Measurements from ENCODE around the gene LONP2.
"Not testable (repeated sequence)": the region's sequence is repeated elsewhere in the genome, so short reads cannot be mapped to it uniquely, and the experiment has no call there.

The LONP2 gene

DNA sequence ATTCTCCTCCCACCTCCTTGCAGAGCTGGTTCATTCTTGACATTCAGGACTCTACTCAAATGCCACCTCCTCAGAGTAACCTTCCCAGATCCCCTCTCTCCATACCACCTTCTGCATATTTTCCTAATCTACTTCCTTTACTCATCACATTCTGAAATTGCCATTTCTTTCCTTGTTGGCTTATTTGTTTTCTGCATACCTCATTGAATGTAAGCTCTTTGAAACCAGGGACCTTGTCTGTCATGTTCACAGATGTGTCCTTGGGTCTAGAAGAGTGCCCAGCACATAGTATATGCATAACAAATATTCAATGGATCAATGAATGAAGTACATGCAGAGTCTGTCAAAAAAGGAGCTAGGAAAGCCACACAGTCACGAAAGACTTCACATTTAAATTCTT, 7.8 kb upstream of the LONP2 start:
- no peak for DNase-seq (ENCODE audit: low spot score)

DNA sequence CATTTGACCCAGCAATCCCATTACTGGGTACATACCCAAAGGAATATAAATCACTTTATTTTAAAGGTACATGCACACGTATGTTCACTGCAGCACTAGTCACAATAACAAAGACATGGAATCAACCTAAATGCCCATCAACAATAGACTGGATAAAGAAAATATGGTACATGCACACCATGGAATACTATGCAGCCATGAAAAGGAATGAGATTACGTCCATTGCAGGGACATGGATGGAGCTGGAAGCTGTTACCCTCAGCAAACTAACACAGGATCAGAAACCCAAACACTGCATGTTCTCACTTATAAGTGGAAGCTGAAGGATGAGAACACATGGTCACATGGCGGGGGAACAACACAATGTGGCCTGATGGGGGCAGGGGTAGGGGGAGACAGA, 4.0 kb upstream of the LONP2 start:
- not testable (repeated sequence) for DNase-seq (ENCODE audit: low spot score)

DNA sequence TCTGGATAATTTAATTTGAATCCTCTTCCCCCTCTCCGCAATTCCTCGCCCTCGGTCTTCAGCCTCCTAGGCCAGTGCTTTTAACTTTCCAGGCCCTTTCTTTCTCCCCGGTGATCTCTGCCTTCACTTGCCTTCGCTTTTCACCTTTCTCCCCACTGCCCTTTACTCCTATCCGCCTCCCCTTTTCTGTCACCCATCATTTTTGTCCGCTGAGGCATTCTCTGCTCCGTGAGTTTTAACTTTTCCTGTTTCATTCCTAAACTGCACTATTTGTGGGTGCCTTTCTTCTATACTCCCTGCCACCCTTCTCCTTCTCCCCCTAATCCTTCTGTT, 729 bp downstream of the LONP2 start:
- no peak for DNase-seq (ENCODE audit: low spot score)

DNA sequence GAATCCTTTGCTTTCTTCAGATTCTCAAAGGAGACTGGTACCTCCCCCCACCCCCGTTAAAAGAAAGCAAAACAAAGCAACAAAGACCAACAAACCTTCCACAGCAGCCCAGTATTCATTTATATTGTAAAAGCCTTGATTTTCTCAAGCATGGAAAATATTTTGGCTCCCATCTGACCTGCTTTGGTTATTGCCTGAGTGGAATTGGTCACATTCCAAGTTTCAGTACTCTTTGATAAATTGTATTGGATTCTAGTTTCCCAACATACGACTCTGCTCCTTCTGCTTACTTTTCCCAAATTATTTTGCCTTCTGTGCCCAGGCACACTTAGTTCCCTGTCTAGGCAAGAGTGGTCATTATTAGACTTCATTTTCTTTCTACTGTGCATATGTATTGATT, 2.0 kb downstream of the LONP2 start:
- peak; percentile 25 for DNase-seq (ENCODE audit: low spot score)

DNA sequence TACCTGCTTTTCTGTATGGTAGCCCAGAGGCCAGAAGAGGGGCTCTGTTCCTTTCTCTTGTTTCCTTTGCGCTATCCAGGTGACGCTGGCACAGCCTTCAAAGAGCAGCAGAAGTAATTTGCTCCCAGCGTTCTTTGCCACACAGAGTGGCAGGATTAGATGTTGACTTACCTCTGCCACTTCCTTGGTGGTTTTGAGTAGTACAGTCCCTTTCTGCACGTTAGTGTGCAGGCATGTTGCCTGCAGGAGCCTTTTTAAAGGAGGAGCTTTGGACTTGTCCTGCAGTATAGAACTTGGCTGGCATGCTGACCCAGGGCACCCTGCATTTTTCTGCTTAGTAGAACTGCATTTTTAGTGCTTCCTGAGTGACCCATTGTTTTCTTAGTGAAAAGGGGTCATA, 3.2 kb downstream of the LONP2 start, which contains the start of gene ABCC11:
Gene ABCC11 (minus strand): TSS at position 229 of the 400 bp plus-strand sequence. CDS start 15,618 bp downstream, outside the sequence.
- DNase-seq (ENCODE audit: low spot score) = no peak

DNA sequence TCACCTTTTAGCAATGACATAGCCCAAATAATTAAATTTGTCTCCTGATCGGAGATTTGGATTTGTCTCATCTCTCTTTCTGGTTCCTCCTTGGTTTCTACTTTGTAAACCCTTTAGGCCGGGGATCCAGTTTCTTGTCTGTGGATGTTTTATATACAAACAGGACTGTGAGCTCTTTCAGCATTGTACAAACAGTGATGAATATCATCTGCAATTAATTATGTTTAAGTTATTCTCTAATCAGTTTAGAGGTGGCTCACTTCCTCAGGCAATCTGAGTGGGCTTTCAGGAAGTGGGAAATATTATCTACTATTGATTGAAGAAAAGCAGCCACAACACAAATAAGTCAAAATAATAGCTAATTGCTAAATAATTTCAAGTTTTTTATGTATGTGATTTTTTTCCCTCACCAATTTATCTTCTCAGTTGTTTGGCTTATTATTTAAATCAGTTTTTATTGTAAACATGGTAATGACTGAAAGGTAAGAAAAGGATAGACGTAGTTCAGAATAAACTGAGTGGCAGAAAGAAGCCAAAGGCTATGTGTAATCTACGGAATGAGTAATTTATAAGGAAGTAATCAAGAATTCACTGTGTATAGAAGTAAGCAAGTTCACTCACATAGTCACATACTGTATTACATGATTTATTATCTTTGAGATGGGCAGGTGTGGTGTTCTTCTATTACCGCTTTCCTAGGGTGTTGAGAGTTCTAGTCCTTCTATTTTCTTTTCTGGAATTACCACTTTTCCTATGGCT, 6.6 kb downstream of the LONP2 start:
- DNase-seq (ENCODE audit: low spot score) = no peak

DNA sequence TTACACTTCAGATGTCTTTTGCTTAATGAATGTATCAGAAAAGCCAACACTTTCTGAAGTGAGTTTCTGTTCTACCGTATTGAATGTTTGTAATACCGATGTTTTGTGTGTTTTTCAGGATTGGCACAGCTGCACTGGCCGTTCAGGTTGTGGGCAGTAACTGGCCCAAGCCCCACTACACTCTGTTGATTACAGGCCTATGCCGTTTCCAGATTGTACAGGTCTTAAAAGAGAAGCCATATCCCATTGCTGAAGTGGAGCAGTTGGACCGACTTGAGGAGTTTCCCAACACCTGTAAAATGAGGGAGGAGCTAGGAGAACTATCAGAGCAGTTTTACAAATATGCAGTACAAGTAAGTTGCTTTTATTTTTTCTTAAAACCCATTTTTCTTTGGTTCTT, 7.9 kb downstream of the LONP2 start:
- no peak for DNase-seq (ENCODE audit: low spot score)

DNA sequence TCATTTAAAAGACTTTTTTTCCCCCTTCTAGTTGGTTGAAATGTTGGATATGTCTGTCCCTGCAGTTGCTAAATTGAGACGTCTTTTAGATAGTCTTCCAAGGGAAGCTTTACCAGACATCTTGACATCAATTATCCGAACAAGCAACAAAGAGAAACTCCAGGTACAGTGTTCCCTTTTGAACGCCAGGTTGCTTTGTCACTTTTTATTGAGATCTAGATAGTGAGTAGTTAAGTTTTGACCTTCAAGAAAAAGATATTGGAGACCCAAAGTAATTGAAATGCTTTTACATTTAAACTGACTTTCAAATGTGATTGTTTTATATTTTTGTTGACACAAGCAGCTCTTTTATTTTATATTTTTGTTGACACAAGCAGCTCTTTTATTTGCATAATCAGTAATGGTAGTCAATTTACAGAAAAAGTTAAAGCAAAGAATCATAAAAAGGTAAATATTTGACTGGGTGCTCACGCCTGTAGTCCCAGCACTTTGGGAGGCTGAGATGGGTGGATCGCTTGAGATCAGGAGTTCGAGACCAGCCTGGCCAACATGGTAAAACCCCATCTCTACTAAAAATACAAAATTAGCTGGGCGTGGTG, 12.6 kb downstream of the LONP2 start:
- no peak for DNase-seq (ENCODE audit: low spot score)

DNA sequence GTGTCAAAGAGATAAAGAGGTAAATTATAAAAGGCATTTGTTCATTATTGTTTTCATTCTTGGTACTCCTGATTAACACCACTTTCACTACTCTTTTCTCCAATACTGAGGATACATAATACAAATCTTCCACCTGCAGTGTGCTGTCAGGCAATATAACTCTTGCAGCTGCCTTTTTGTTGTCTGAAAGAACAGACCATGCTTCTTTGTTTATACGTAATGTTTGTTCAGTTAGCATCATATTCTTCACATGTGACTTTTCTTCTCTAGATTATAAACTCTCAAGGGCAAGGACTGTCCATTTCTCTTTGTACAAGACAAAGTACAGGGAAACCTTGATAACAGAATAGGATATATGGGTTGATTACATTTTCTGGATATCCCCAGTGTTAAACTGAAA, 17.5 kb downstream of the LONP2 start:
- no peak for DNase-seq (ENCODE audit: low spot score)

DNA sequence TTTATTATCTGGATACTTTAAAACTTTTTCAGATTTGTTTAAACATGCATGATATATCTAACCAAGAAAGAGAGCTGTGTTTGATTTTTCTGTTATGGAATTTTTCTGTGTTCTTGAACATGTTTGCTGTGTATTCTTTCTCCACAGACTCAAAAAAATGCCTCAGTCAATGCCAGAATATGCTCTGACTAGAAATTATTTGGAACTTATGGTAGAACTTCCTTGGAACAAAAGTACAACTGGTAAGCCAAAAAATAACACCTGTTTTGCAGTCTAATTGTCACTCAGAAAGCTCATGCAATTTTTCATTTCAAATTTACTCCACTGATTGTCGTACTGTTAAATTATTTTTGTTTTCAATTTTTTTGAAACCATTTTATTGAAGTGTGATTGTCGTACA, 18.5 kb downstream of the LONP2 start:
- no peak for DNase-seq (ENCODE audit: low spot score)

DNA sequence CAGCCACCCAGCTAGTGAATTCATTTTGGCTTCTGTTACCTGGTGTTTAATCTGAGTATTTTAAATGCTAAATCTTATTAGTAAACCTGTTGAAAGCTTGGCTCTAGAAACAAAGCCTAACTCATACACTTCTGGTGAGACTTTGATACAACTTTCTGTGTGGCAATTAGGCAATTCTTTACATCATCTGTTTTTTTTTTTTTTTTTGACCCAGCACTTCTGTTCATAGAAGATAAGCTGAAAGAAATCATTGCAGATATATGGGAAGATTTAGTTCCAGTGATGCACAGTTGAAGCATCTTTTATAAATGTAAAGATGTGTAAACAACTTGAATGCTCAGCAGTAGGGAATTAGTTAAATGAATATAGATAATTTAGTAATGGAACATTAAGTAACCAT, 24.9 kb downstream of the LONP2 start:
- DNase-seq (ENCODE audit: low spot score) = no peak

DNA sequence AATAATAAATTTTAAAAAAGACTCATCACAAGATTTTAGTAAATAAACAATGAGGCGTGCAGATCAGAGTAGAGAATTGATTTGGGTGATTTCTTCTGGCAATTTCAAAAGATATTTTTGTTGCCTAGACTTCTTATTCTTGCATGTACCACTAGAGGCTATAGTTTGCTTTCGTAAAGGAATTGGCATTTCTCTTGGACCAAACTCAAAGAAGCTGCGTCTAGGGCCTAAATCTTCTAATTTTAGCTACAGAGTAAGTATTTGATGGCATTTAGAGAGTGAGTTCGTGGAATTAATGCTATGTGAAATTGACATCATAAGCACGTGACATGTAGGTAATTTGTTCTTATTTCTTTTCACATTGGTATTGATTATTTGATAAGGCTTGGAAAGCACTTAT, 27.6 kb downstream of the LONP2 start:
- no peak for DNase-seq (ENCODE audit: low spot score)

DNA sequence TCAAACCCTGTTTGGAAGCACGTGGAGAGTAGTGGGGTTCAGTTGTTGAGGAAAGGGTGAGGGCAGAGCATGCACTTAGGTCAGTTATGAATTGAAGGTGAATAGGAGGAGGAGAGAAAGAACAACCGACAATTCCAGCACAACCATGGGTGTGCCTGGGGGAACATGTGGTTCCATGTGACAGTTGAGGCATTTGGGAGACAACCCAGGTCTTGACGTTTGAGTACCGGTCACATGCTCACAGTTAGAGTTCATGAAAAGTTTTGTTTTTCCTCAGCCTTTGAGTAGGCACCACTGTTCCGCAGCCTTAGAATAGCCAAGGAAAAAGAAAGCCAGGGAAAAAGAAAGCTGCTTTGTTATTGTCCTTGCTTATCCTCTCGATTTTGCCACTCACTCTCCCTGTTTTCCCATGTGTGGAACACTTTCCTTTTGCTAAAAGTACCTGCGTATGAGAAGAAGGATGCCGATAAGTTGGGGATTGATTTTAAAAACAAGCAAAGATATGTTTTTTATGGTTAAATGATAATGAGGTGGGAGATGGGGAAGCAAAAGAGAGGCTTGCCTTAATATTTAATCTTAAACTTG, 28.8 kb downstream of the LONP2 start:
- no peak for DNase-seq (ENCODE audit: low spot score)

DNA sequence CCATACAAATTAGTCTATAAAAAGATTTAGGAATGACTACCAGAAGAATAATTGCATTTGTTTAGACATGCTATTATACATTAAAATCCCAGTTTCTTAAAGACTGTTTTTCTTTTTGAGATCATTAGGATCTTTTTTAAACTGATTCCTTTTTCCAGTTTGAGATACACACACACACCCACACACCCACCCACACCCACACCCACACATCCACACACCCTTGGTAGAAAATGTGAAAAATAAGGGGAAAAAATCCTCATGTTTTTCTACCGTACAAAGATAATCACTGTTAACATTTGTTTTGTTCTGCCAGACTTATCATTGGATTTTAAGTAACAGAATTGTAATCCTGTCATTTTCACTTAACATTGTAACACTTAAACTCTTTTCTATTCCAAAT, 30.4 kb downstream of the LONP2 start:
- no peak for DNase-seq (ENCODE audit: low spot score)

DNA sequence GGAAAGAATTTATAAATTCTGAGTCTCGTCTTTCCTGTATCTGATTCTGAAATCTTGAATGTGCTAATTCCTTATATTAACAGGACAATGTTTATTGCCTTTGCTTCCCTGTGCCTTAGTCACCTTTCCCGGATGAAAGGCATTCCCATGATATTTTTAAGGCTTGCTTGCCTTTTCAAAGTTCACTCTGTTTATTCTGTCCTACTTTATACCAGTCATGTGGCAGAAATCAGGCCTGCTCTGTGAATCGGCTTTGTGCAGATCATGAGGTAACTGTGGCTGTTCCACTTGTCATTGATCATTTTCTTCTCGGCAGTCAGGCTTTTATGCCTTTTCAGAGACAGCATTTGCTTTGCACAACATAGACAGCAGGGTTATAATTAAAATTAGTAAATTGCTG, 32.0 kb downstream of the LONP2 start:
- DNase-seq (ENCODE audit: low spot score) = peak; percentile 15

DNA sequence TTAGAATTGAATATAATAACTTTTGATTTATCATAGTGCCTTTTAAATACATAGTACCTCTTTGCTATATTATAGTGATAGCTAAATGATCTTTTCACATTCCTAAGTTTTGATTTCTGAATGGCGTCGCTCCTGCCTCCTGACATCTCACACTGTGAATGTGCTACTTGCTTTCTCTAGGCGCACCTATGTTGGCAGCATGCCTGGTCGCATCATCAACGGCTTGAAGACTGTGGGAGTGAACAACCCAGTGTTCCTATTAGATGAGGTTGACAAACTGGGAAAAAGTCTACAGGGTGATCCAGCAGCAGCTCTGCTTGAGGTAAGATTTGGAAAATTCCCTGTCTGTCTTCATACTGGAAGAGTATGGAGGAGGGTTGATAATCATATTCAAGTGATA, 33.1 kb downstream of the LONP2 start:
- no peak for DNase-seq (ENCODE audit: low spot score)

DNA sequence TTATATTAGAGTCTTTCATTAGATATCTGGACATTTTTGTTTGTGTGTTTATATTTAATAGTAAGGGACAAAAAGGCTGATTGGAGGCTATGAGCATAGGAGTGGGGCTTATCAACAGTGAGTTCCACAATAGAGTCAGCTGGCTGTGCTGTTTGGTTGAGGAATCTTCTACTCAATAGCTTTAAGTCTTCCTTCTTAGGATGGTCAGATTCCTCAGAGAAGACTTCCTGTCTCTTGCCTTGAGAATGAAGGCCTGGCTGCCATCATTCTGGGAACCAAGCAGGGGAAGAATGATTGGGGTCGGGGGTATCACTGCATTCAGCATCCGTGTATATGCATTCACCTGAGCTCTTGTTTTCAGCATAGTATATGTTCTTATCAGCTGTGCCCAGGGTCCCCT, 35.1 kb downstream of the LONP2 start:
- DNase-seq (ENCODE audit: low spot score) = no peak

DNA sequence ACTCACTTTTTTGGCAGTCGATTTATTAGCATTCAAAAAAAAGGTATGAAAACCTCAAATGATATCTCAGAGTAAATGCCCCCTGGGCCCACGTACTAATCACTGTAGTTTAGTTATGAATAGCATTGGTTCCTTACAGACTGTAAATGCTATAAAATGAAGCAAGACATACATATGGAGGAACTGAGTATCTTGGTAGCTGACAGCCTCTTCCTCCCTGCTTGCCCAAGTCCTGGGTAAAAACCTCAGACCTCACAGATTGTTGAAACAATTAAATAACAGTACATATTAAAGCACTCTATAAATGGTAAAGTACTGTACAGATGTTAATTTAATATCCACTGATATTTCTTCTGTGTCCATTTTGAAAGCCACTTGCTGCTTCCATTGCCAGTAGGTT, 36.4 kb downstream of the LONP2 start:
- no peak for DNase-seq (ENCODE audit: low spot score)

DNA sequence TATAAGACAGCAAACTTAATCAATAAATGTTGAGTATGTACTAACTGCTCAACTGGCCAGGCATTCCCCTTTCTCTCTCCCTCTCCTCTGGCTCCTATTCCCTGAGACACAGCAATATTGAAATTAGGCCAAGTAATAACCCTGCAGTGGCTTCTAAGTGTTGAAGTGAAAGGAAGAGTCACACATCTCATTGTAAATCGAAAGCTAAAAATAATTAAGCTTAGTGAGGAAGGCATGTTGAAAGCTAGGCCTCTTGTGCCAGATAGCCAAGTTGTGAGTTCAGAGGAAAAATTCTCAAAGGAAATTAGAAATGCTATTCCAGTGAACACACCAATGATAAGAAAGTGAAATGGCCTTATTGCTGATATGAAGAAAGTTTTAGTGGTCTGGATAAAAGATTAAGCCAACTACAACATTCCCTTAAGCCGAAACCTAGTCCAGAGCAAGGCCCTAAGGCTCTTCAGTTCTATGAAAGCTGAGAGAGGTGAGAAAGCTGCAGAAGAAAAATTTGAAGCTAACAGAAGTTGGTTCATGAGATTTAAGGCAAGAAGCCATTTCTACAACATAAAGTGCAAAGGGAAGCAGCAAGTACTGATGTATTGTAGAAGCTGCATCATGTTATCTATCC, 38.6 kb downstream of the LONP2 start:
- no peak for DNase-seq (ENCODE audit: low spot score)

DNA sequence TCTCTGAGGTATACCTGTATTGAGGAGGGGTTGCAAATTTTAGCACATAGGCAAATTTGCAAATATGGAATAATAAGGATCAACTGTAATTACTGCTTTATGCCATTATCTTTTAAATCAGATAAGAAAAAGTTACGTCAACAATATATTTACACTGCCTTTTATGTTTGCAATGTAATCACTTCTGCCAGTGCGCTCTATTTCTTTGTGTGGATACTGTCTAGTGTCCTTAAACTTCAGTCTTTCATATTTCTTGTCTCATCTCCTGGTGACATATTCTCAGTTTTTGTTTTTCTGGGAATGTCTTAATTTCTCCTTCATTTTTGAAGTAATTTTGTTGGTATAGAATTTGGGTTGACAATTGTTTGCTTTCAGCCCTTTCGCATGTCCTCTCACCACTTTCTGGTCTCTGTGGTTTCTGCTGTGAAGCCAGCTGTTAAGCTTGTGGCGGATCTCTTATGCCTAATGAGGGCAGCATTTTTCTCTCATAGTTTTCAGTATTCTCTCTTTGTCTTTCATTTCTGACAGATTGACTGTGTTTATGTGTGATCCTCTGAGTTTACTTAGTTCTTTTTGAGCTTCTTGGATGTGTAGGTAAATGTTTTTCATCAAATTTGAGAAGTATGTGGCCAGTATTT, 40.8 kb downstream of the LONP2 start:
- DNase-seq (ENCODE audit: low spot score) = no peak

DNA sequence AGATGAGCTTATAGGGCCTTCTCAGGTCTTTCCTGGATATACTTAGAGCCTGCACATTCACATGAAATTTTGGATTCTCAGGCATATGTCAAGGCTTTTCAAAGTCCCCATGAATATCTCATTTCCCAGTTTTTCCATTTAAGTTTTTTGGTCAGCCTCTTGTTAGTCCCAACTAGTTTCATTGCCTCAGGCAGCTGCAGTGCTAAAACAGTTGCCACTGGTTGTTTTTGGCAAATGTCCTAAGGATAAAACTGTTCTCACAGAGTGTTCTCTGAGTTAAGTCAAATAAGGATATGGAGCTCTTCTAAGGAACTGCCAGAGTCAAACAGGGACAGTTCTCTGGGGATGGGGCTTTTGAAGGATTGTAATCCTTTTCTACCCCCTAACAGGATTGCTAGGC, 43.1 kb downstream of the LONP2 start:
- DNase-seq (ENCODE audit: low spot score) = no peak

DNA sequence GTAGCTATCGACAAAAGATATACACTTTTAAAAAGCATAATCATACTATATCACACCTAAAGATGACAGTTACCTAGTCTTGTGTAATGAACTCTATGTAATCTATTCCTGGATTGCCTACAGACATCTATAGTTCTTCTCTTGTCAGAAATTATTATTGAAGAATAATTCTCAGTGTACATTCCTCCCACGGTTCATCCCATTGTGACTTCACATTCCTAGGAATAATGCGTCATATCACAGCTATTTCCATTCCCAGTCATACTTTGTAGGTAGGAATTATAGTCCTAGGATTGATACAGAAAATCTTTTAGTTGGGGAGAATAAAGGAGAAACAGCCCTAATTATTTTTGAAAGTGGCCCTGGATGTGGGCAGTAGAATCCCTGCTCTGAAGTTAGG, 47.2 kb downstream of the LONP2 start:
- no peak for DNase-seq (ENCODE audit: low spot score)

DNA sequence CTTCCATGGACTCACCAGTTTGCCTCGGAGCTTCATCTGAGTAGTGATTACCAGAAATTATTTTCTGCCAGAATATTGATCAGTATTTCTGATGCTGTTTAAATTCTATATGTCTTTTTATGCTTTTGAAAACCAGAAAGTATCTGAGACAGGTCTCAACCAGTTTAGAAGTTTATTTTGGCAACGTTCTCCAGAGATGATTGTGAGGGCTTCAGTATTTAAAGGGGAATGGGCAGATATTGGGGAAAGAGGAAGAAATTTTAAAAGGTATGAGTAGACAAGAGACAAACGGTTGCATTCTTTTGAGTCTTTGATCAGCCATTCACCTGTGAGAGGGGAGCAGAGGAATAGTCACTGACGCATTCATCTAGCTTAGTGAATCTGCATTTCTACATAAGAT, 47.7 kb downstream of the LONP2 start:
- DNase-seq (ENCODE audit: low spot score) = no peak

All from AG08396 (cell line).